ENCODE data around the gene ANTXR2.

- TF ChIP-seq, protein P1, sequence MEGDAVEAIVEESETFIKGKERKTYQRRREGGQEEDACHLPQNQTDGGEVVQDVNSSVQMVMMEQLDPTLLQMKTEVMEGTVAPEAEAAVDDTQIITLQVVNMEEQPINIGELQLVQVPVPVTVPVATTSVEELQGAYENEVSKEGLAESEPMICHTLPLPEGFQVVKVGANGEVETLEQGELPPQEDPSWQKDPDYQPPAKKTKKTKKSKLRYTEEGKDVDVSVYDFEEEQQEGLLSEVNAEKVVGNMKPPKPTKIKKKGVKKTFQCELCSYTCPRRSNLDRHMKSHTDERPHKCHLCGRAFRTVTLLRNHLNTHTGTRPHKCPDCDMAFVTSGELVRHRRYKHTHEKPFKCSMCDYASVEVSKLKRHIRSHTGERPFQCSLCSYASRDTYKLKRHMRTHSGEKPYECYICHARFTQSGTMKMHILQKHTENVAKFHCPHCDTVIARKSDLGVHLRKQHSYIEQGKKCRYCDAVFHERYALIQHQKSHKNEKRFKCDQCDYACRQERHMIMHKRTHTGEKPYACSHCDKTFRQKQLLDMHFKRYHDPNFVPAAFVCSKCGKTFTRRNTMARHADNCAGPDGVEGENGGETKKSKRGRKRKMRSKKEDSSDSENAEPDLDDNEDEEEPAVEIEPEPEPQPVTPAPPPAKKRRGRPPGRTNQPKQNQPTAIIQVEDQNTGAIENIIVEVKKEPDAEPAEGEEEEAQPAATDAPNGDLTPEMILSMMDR (conservative IDR thresholded peaks at IDR 0.05; ENCODE audit: low read depth, low read length) = no peak
- no peak for TF ChIP-seq EZH2 (IDR thresholded peaks at IDR 0.05; ENCODE audit: borderline replicate concordance, low read depth, low read length, poor library complexity, severe bottlenecking)
Observed at GRCh38 chr4:79964020-79964399, 109.0 kb downstream of the ANTXR2 start.
